ENCODE results near the gene SSBP4. TPM values are rescaled to one million over a fixed set of nuclear protein-coding genes. Genes with fewer than 3 reads are reported as not detected.

Gene SSBP4
- total RNA-seq, 1 donor from 2014 or later = 28.5 TPM

- peaks cover 2% of the 10 kb centered on the region for H3K4me1 Mint-ChIP-seq
- no peaks in the 10 kb centered on the region for H3K27me3 Mint-ChIP-seq
- ChIA-PET POLR2A (no interaction called here), CTCF (interaction anchor here (1.3 kb wide), 1 partner anchor 61 kb away, joined by 4 read pairs; the partner anchor contains the start of gene ELL)
- H3K36me3 Mint-ChIP-seq (ENCODE audit: low read depth) = peaks cover 79% of the 10 kb centered on the region
- H3K9me3 Mint-ChIP-seq = no peaks in the 10 kb centered on the region
- no peak overlapping the region for H3K27ac Mint-ChIP-seq
- ATAC-seq (ENCODE audit: low read depth) (no peak), DNase-seq (no peak)
- no peak for TF ChIP-seq CTCF (IDR thresholded peaks at IDR 0.05)
- no peak overlapping the region for H3K4me3 Mint-ChIP-seq
- intact Hi-C loops (cut with micrococcal nuclease) = loop anchor here (10.0 kb wide), 1 partner anchor 674 kb away; the partner anchor contains the start of gene TMEM161A
Observed at GRCh38 chr19:18460900-18461299, 41.7 kb downstream of the SSBP4 start.

- DNase-seq (no peak), ATAC-seq (ENCODE audit: low read depth) (no peak)
- no peak overlapping the region for H3K4me3 Mint-ChIP-seq
- no peaks in the 10 kb centered on the region for H3K9me3 Mint-ChIP-seq
- no peak for TF ChIP-seq CTCF (IDR thresholded peaks at IDR 0.05)
- H3K4me1 Mint-ChIP-seq = peaks cover 2% of the 10 kb centered on the region
- H3K27ac Mint-ChIP-seq = peak overlapping the region; percentile 16
- intact Hi-C loops (cut with micrococcal nuclease) = loop anchor here (10.0 kb wide), 1 partner anchor 673 kb away; the partner anchor contains the start of gene TMEM161A
- peaks cover 77% of the 10 kb centered on the region for H3K36me3 Mint-ChIP-seq (ENCODE audit: low read depth)
- POLR2A ChIA-PET = interaction anchor here (0.7 to 1.0 kb wide), 5 partner anchors 21 to 182 kb away, joined by 3 to 9 read pairs (median 5); no protein-coding TSS in a partner anchor
- CTCF ChIA-PET = interaction anchor here (0.7 to 1.5 kb wide), 5 partner anchors 9 to 386 kb away, joined by 3 to 8 read pairs (median 4); partner anchors contain the start of genes ELL and KXD1
- no peaks in the 10 kb centered on the region for H3K27me3 Mint-ChIP-seq
Observed at GRCh38 chr19:18461471-18461870, 42.3 kb downstream of the SSBP4 start.

GRCh38 chr19:18464646-18465045 is 45.4 kb downstream of the SSBP4 start:
- no peak overlapping the region for H3K4me3 Mint-ChIP-seq
- CTCF ChIA-PET = no interaction called here

GRCh38 chr19:18465214-18465963 is 46.2 kb downstream of the SSBP4 start:
- Mint-ChIP-seq H3K4me3 (no peak overlapping the region), H3K4me1 (peaks cover 6% of the 10 kb centered on the region), H3K27ac (no peak overlapping the region), H3K27me3 (no peaks in the 10 kb centered on the region), H3K36me3 (ENCODE audit: low read depth) (peaks cover 45% of the 10 kb centered on the region), H3K9me3 (no peaks in the 10 kb centered on the region)
- POLR2A ChIA-PET = no interaction called here
- DNase-seq (no peak), ATAC-seq (ENCODE audit: low read depth) (no peak)
- CTCF ChIA-PET = no interaction called here
- intact Hi-C loops (cut with micrococcal nuclease) = loop anchor here (10.0 kb wide), 1 partner anchor 669 kb away; the partner anchor contains the start of gene TMEM161A
- no peak for TF ChIP-seq CTCF (IDR thresholded peaks at IDR 0.05)

More at GRCh38 chr19:18464646-18465045, 45.4 kb downstream of the SSBP4 start:
- H3K27me3 Mint-ChIP-seq = no peaks in the 10 kb centered on the region
- DNase-seq (no peak), ATAC-seq (ENCODE audit: low read depth) (no peak)
- POLR2A ChIA-PET = no interaction called here
- no peak for TF ChIP-seq CTCF (IDR thresholded peaks at IDR 0.05)
- H3K4me1 Mint-ChIP-seq = peaks cover 6% of the 10 kb centered on the region
- peaks cover 50% of the 10 kb centered on the region for H3K36me3 Mint-ChIP-seq (ENCODE audit: low read depth)
- intact Hi-C loops (cut with micrococcal nuclease) = loop anchor here (10.0 kb wide), 1 partner anchor 670 kb away; the partner anchor contains the start of gene TMEM161A
- H3K9me3 Mint-ChIP-seq = no peaks in the 10 kb centered on the region
- H3K27ac Mint-ChIP-seq = no peak overlapping the region

GRCh38 chr19:18465964-18466339 is 46.8 kb downstream of the SSBP4 start:
- H3K27me3 Mint-ChIP-seq = no peaks in the 10 kb centered on the region
- peaks cover 42% of the 10 kb centered on the region for H3K36me3 Mint-ChIP-seq (ENCODE audit: low read depth)
- ATAC-seq (ENCODE audit: low read depth) (no peak), DNase-seq (no peak)
- H3K9me3 Mint-ChIP-seq = no peaks in the 10 kb centered on the region
- H3K4me1 Mint-ChIP-seq = peaks cover 6% of the 10 kb centered on the region
- CTCF ChIA-PET = no interaction called here
- no peak for TF ChIP-seq CTCF (IDR thresholded peaks at IDR 0.05)
- POLR2A ChIA-PET = no interaction called here
- H3K27ac Mint-ChIP-seq = no peak overlapping the region
- no peak overlapping the region for H3K4me3 Mint-ChIP-seq
- intact Hi-C loops (cut with micrococcal nuclease) = loop anchor here (10.0 kb wide), 1 partner anchor 669 kb away; the partner anchor contains the start of gene TMEM161A

All from activated B cell treated with CpG ODN at 0.5 μM for 24 hours (primary cell).